ENCODE data around the gene KIF1C.

DNA sequence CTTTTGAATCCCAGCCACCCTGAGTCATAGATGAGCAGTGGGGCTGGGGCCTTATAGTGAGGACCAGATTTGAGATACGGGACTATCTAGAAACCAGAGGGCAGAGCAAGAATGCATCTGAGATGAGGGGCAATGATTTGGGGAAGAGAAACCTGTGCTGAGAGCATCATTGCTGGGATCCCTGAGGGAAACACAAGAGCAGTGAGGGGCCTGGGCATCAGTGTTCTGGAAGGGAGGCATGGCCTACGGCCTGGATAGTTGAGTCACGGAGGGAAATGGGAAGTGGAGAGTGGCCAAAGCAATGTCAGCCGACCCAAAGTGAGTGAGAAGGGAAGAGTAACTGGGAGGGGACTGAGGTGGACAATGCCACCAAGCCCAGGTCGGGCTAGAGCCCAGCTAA is 15.4 kb upstream of the KIF1C start:
- TF ChIP-seq, protein P1, sequence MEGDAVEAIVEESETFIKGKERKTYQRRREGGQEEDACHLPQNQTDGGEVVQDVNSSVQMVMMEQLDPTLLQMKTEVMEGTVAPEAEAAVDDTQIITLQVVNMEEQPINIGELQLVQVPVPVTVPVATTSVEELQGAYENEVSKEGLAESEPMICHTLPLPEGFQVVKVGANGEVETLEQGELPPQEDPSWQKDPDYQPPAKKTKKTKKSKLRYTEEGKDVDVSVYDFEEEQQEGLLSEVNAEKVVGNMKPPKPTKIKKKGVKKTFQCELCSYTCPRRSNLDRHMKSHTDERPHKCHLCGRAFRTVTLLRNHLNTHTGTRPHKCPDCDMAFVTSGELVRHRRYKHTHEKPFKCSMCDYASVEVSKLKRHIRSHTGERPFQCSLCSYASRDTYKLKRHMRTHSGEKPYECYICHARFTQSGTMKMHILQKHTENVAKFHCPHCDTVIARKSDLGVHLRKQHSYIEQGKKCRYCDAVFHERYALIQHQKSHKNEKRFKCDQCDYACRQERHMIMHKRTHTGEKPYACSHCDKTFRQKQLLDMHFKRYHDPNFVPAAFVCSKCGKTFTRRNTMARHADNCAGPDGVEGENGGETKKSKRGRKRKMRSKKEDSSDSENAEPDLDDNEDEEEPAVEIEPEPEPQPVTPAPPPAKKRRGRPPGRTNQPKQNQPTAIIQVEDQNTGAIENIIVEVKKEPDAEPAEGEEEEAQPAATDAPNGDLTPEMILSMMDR (conservative IDR thresholded peaks at IDR 0.05; ENCODE audit: low read depth, low read length) = no peak
- TF ChIP-seq EZH2 (IDR thresholded peaks at IDR 0.05; ENCODE audit: borderline replicate concordance, low read depth, low read length, poor library complexity, severe bottlenecking) = no peak
